ENCODE measurements around the gene WWC2. TPM values are rescaled to one million over a fixed set of nuclear protein-coding genes. Genes with fewer than 3 reads are reported as not detected.

WWC2 gene
- total and polyA plus RNA-seq, 2 donors (not counting 3 experiments of a cell fraction or from before 2014, with no cell fraction given) = 12.9 to 52.2 TPM

DNA sequence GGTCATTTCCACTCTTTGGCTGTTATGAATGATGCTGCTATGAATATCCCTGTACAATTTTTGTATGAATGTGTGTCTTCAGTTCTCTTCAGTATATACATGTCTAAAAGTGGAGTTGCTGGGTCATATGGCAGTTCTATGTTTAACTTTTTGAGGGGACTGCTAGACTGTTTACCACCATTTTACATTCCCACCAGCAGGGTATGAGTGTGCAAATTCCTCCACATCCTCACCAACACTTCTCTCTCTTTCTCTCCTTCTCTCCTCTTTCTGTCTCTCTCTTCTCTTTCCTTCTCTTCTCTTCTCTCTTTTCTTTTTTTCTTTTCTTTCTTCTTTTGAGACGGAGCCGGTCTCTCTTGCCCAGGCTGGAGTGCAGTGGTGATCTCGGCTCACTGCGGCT, 7.8 kb downstream of the WWC2 start:
- BruUV-seq (replicated peaks) = no TSS peak
- no peaks in the 10 kb centered on the region for H3K9me3 ChIP-seq (replicated peaks; ENCODE audit: control insufficient read depth, insufficient read depth, low read length)
- H4K20me1 ChIP-seq (replicated peaks; ENCODE audit: control insufficient read depth, extremely low read depth, insufficient read depth, low read length) = peaks cover 3% of the 10 kb centered on the region
- peaks cover 90% of the 10 kb centered on the region for H3K79me2 ChIP-seq (ENCODE audit: control insufficient read depth, insufficient read depth, low read length)
- H3K27ac ChIP-seq (ENCODE audit: insufficient read depth, low read depth, low read length) = no peak overlapping the region
- dilution Hi-C loops (cut with MboI; ENCODE audit: extremely low pct_ligation_motif_present, low sequenced_read_pairs) (no loop called here), intact Hi-C loops (cut with micrococcal nuclease) (no loop called here)
- H3K4me3 ChIP-seq (replicated peaks in 1 of 3; ENCODE audit: insufficient read depth in 1 of 3, low read depth in 1 of 3, low read length in 3 of 3) = no peak overlapping the region
- no peaks in the 10 kb centered on the region for H3K36me3 ChIP-seq (ENCODE audit: control insufficient read depth in 2 of 2, extremely low read depth in 1 of 2, insufficient read depth in 2 of 2, low read length in 2 of 2)
- peaks cover under 1% of the 10 kb centered on the region for H3K4me1 ChIP-seq (ENCODE audit: control insufficient read depth, extremely low read depth, insufficient read depth, low read length)
- TF ChIP-seq POLR2AphosphoS5 (IDR thresholded peaks at IDR 0.05; ENCODE audit: insufficient read depth, low read depth, low read length) (no peak), JUN (IDR thresholded peaks at IDR 0.05; ENCODE audit: borderline replicate concordance, insufficient read depth, insufficient read length, low read depth) (no peak), EZH2 (IDR thresholded peaks at IDR 0.05; ENCODE audit: borderline replicate concordance, low read depth, low read length, severe bottlenecking) (no peak), FOS (IDR thresholded peaks at IDR 0.05; ENCODE audit: borderline replicate concordance, insufficient read depth, low read length) (no peak)
- TF ChIP-seq, protein P1, sequence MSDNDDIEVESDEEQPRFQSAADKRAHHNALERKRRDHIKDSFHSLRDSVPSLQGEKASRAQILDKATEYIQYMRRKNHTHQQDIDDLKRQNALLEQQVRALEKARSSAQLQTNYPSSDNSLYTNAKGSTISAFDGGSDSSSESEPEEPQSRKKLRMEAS (IDR thresholded peaks at IDR 0.05; ENCODE audit: insufficient read depth, insufficient read length) = no peak
- TF ChIP-seq, protein P2, sequence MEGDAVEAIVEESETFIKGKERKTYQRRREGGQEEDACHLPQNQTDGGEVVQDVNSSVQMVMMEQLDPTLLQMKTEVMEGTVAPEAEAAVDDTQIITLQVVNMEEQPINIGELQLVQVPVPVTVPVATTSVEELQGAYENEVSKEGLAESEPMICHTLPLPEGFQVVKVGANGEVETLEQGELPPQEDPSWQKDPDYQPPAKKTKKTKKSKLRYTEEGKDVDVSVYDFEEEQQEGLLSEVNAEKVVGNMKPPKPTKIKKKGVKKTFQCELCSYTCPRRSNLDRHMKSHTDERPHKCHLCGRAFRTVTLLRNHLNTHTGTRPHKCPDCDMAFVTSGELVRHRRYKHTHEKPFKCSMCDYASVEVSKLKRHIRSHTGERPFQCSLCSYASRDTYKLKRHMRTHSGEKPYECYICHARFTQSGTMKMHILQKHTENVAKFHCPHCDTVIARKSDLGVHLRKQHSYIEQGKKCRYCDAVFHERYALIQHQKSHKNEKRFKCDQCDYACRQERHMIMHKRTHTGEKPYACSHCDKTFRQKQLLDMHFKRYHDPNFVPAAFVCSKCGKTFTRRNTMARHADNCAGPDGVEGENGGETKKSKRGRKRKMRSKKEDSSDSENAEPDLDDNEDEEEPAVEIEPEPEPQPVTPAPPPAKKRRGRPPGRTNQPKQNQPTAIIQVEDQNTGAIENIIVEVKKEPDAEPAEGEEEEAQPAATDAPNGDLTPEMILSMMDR (IDR thresholded peaks at IDR 0.05; ENCODE audit: extremely low read depth in 1 of 2, insufficient read depth in 1 of 2, low read depth in 1 of 2, low read length in 2 of 2) = peak in 1 of 2 donors; percentile 9
- no peak for FAIRE-seq
- no peak overlapping the region for H3K4me2 ChIP-seq (ENCODE audit: insufficient read depth, low read length)
- peaks cover 3% of the 10 kb centered on the region for H3K9me1 ChIP-seq (replicated peaks; ENCODE audit: control insufficient read depth, extremely low read depth, insufficient read depth, low read length)
- H2AFZ ChIP-seq (ENCODE audit: low read depth, low read length) = no peak overlapping the region
- DNase-seq (ENCODE audit: low read depth, low spot score) = no peak
- no peak overlapping the region for H3K9ac ChIP-seq (replicated peaks; ENCODE audit: extremely low read depth, insufficient read depth, low read length)
- H3K27me3 ChIP-seq (ENCODE audit: control insufficient read depth in 2 of 2, insufficient read depth in 2 of 2, low read length in 2 of 2) = no peaks in the 10 kb centered on the region
- ChIA-PET POLR2A (no interaction called here), CTCF (interaction anchor here (1.1 kb wide), 2 partner anchors 8 to 12 kb away, joined by 3 to 4 read pairs; partner anchors contain the start of gene WWC2)

Measured in endothelial cell of umbilical vein (primary cell).